Measurements from ENCODE around the gene TTLL3. TPM values are rescaled to one million over a fixed set of nuclear protein-coding genes. Genes with fewer than 3 reads are reported as not detected.
"Not testable (repeated sequence)": the region's sequence is repeated elsewhere in the genome, so short reads cannot be mapped to it uniquely, and the experiment has no call there.

The TTLL3 gene
- total and polyA plus RNA-seq, 2 of the 8 experiments (the other 6 are each of a cell fraction or from before 2014, with no cell fraction given), result 5.9 to 8.9 TPM

- H3K4me1 ChIP-seq (replicated peaks in 1 of 4; ENCODE audit: control insufficient read depth in 3 of 4, insufficient read depth in 4 of 4, low read length in 3 of 4); H3K79me1 ChIP-seq (ENCODE audit: low read depth, low read length); H3K36me3 ChIP-seq (ENCODE audit: control insufficient read depth in 2 of 4, insufficient read depth in 4 of 4, low read length in 3 of 4); H3K56ac ChIP-seq (replicated peaks; ENCODE audit: insufficient read length, low read depth, low read length); H3K23me2 ChIP-seq (ENCODE audit: low read depth, low read length); H2AK5ac ChIP-seq (ENCODE audit: low read depth, low read length); H3K27me3 ChIP-seq (replicated peaks in 1 of 4; ENCODE audit: control insufficient read depth in 3 of 4, extremely low read depth in 1 of 4, insufficient read depth in 3 of 4, low read length in 3 of 4); H2BK20ac ChIP-seq (ENCODE audit: low read length); H4K91ac ChIP-seq (replicated peaks; ENCODE audit: insufficient read length, low read length); H3K18ac ChIP-seq (ENCODE audit: extremely low read depth, low read length); H3K4ac ChIP-seq (replicated peaks; ENCODE audit: insufficient read length, low read depth, low read length); H3K4me3 ChIP-seq (ENCODE audit: extremely low read depth in 1 of 4, insufficient read depth in 2 of 4, low read depth in 3 of 4, low read length in 4 of 4); H2AFZ ChIP-seq (ENCODE audit: low read length); FAIRE-seq; H4K20me1 ChIP-seq (replicated peaks in 1 of 2; ENCODE audit: control insufficient read depth in 1 of 2, insufficient read depth in 2 of 2, low read length in 2 of 2); H4K5ac ChIP-seq (ENCODE audit: insufficient read length, low read depth, low read length); DNase-seq (ENCODE audit: low read depth in 1 of 2, low spot score in 2 of 2); H3K9ac ChIP-seq (replicated peaks in 1 of 4; ENCODE audit: extremely low read depth in 1 of 4, low read depth in 3 of 4, low read length in 3 of 4); H2BK15ac ChIP-seq (ENCODE audit: low read length); H3K9me3 ChIP-seq (ENCODE audit: insufficient read depth in 2 of 2, low read depth in 1 of 2, low read length in 1 of 2); H3K4me2 ChIP-seq (ENCODE audit: insufficient read depth in 1 of 2, low read depth in 2 of 2, low read length in 2 of 2); H3K27ac ChIP-seq (ENCODE audit: low read depth, low read length); H3K14ac ChIP-seq (ENCODE audit: insufficient read length); H3K79me2 ChIP-seq (ENCODE audit: control insufficient read depth in 1 of 2, insufficient read depth in 2 of 2, low read length in 2 of 2); H3K23ac ChIP-seq (ENCODE audit: insufficient read length); H2BK12ac ChIP-seq (ENCODE audit: low read depth, low read length); H2BK5ac ChIP-seq (ENCODE audit: low read depth, low read length); H4K8ac ChIP-seq (ENCODE audit: extremely low read depth, insufficient read depth, low read length); H2BK120ac ChIP-seq (replicated peaks; ENCODE audit: low read depth, low read length): not testable (repeated sequence)
- CTCF ChIA-PET (ENCODE audit: partially characterized antibody), result interaction anchor here (0.6 to 2.0 kb wide), 5 partner anchors 13 to 158 kb away, joined by 3 to 4 read pairs (median 3); no protein-coding TSS in a partner anchor
- POLR2A ChIA-PET (ENCODE audit: partially characterized antibody), result interaction anchor here (1.0 kb wide), 1 partner anchor 13 kb away, joined by 4 read pairs; no protein-coding TSS in a partner anchor
- 86% methylated on average over 4 of the region's 4 CpGs; no CpG with 5 or more reads in 1 of the 2 experiments for WGBS, 2 experiments (ENCODE audit: extremely low coverage in 1 of 2, insufficient coverage in 1 of 2, insufficient read length in 1 of 2, insufficient replicate concordance in 2 of 2, low coverage in 1 of 2, low lambda C conversion rate in 2 of 2, missing lambda C conversion rate in 1 of 2)
Observed at GRCh38 chr3:9876255-9876654, 66.2 kb downstream of the TTLL3 start.

Data from H1 (cell line).